ENCODE measurements around the gene POLR2A.

- TF ChIP-seq CTCF (IDR thresholded peaks at IDR 0.05) = no peak
- no peak for TF ChIP-seq POLR2A (IDR thresholded peaks at IDR 0.05)
These were observed 26.9 kb downstream of the POLR2A start for GRCh38 chr17:7511108-7511507.

Data from body of pancreas (tissue), 4 donors.